ENCODE results near the gene SLC6A13.

GRCh38 chr12:209246-209645, 53.4 kb downstream of the SLC6A13 start:
- TF ChIP-seq, protein P1, sequence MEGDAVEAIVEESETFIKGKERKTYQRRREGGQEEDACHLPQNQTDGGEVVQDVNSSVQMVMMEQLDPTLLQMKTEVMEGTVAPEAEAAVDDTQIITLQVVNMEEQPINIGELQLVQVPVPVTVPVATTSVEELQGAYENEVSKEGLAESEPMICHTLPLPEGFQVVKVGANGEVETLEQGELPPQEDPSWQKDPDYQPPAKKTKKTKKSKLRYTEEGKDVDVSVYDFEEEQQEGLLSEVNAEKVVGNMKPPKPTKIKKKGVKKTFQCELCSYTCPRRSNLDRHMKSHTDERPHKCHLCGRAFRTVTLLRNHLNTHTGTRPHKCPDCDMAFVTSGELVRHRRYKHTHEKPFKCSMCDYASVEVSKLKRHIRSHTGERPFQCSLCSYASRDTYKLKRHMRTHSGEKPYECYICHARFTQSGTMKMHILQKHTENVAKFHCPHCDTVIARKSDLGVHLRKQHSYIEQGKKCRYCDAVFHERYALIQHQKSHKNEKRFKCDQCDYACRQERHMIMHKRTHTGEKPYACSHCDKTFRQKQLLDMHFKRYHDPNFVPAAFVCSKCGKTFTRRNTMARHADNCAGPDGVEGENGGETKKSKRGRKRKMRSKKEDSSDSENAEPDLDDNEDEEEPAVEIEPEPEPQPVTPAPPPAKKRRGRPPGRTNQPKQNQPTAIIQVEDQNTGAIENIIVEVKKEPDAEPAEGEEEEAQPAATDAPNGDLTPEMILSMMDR (IDR thresholded peaks at IDR 0.05): no peak
- TF ChIP-seq POLR2A (IDR thresholded peaks at IDR 0.05): no peak
